Brain microvascular endothelial cell (primary cell): ENCODE data around the gene LYAR.

Experiments
- DNase-seq: peaks from one replicate; pipeline ENCODE4 v3.0.0-alpha.2; 2020
- H3K27ac ChIP-seq: fragments of 250-450 bp; sonication (Bioruptor Pico); 2 replicates; pipeline ENCODE4 v1.5.1; 2020; ENCODE audit warnings: mild to moderate bottlenecking, moderate library complexity
- H3K27me3 ChIP-seq: fragments of 250-450 bp; sonication (Bioruptor Pico); replicated peaks from 2 replicates; pipeline ENCODE4 v1.5.1; 2020; ENCODE audit warnings: mild to moderate bottlenecking
- H3K36me3 ChIP-seq: fragments of 250-450 bp; sonication (Bioruptor Pico); replicated peaks from 2 replicates; pipeline ENCODE4 v1.5.1; 2020; ENCODE audit warnings: mild to moderate bottlenecking
- H3K4me3 ChIP-seq: 2 replicates; pipeline ENCODE4 v1.5.1; 2011; ENCODE audit warnings: low read depth, mild to moderate bottlenecking, control low read depth, low read length, moderate library complexity
- in situ Hi-C: cut with HindIII; loops from 2 replicates; pipeline ENCODE4 v1.10.0; 2017; ENCODE audit warnings: low sequenced_read_pairs, low pct_ligation_motif_present
- TF ChIP-seq, protein P1 (sequence below): IDR thresholded peaks from 2 replicates; pipeline ENCODE4 v1.5.1; 2011; ENCODE audit warnings: low read depth, mild to moderate bottlenecking, moderate library complexity, low read length, control low read depth, inconsistent platforms; ENCODE audit errors: missing control alignments

Gene LYAR

DNA sequence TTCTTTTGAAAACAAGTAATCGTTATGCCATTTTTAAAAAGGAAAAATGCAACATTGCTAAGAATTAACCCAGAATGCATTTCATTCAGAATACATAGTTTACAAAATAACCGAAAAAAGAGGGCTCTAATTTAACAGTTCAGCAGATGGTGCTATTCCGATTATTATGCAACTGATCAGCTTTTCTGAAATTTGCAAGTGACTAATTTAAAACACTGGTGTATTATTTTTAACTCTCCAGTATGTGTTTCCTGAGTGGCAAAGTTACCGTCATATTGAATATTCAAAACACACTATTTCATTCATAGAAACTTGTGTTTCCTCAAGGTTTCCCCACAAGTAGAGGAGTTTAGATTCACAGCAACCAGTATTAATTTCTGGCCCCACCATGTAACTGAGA lies 21.2 kb upstream of the LYAR start:
- no peak overlapping the region for H3K27ac ChIP-seq
- in situ Hi-C loops: no loop called here
- H3K27me3 ChIP-seq: no peaks in the 10 kb centered on the region
- H3K4me3 ChIP-seq: no peak overlapping the region
- H3K36me3 ChIP-seq: peaks cover 7% of the 10 kb centered on the region
- TF ChIP-seq, protein P1, sequence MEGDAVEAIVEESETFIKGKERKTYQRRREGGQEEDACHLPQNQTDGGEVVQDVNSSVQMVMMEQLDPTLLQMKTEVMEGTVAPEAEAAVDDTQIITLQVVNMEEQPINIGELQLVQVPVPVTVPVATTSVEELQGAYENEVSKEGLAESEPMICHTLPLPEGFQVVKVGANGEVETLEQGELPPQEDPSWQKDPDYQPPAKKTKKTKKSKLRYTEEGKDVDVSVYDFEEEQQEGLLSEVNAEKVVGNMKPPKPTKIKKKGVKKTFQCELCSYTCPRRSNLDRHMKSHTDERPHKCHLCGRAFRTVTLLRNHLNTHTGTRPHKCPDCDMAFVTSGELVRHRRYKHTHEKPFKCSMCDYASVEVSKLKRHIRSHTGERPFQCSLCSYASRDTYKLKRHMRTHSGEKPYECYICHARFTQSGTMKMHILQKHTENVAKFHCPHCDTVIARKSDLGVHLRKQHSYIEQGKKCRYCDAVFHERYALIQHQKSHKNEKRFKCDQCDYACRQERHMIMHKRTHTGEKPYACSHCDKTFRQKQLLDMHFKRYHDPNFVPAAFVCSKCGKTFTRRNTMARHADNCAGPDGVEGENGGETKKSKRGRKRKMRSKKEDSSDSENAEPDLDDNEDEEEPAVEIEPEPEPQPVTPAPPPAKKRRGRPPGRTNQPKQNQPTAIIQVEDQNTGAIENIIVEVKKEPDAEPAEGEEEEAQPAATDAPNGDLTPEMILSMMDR: no peak
- DNase-seq: no peak

DNA sequence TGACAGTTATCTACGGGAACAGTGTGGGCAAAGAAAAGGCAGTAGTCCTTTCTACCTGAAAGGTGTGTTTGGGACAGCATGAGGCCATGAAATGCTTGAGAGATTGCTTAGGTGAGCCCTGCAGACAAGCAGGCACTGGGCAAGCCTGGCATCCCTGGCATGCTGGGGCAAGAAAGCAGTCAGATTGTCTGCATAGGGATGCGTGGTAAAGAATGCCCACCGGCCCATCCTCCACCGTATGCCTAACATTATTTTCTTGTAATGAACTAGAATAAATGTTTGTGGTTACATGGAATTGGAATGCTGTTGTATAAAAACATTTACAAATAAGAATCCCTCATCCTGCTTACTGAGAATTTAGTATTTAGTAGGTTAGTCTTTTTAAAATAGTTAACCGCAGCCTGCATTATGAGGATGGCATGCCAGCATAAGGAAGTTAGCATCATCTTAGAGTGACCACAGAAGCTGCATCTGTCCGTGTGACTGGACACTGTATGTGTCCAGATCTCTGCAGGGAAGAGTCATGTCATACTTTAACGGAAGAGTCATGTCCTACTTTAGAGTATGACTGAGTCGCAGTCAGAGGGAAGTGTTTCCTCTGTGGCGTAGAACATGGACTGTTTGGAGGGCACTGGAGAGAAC lies 19.0 kb upstream of the LYAR start:
- in situ Hi-C loops: no loop called here
- H3K4me3 ChIP-seq: no peak overlapping the region
- H3K27ac ChIP-seq: peak overlapping the region; percentile 8
- H3K27me3 ChIP-seq: no peaks in the 10 kb centered on the region
- peaks cover 2% of the 10 kb centered on the region for H3K36me3 ChIP-seq
- TF ChIP-seq, protein P1: no peak
- peak; percentile 75 for DNase-seq

DNA sequence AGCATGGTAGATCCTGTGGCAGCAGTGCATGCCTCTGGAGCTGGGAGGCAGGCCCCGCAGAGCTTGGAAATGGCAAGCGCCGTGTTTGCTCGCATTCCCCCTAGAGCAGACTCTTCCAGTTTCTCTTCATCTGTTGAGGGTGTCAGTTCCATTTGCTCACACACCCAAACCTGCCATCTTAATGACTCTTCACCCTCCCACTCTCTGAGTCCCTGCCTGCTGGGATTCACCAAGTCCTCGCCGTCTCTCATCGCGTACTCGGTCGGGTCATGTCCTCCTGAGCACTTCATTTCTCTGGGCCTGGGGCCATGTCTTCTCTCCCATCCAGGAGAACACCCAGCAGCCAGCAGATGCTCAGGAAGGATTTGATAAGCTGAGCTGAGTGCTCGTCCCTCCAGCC lies 17.0 kb upstream of the LYAR start:
- TF ChIP-seq, protein P1: no peak
- Histone ChIP-seq H3K27me3 (no peaks in the 10 kb centered on the region), H3K4me3 (no peak overlapping the region), H3K36me3 (peaks cover 9% of the 10 kb centered on the region), H3K27ac (no peak overlapping the region)
- in situ Hi-C loops: no loop called here
- DNase-seq: no peak

DNA sequence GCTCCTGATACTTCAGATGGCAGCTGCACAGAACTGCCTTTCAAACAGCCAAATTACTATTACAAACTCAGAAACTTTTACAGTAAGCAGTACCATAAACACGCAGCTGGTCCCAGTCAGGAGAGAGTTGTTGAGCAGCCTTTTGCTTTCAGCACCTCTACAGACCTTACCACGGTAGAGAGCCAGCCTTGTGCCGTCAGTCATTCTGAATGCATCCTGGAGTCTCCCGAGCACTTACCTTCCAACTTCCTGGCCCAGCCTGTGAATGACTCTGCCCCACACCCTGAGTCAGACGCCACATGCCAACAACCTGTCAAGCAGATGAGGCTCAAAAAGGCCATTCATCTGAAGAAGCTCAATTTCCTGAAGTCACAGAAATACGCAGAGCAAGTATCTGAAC lies 12.5 kb upstream of the LYAR start:
- H3K36me3 ChIP-seq: peaks cover 9% of the 10 kb centered on the region
- H3K27ac ChIP-seq: no peak overlapping the region
- DNase-seq: no peak
- TF ChIP-seq, protein P1: no peak
- H3K27me3 ChIP-seq: no peaks in the 10 kb centered on the region
- H3K4me3 ChIP-seq: no peak overlapping the region
- in situ Hi-C loops: no loop called here

DNA sequence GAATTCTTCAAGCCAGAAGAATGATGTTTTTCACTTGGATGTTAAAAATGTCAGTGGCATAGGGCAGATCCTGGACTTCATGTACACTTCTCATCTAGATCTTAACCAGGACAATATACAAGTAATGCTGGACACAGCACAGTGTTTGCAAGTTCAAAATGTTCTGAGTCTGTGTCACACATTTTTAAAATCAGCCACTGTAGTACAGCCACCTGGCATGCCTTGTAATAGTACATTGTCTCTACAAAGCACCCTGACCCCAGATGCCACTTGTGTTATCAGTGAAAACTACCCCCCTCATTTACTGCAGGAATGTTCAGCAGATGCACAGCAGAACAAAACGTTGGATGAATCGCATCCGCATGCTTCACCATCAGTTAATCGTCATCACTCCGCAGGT lies 12.0 kb upstream of the LYAR start:
- Histone ChIP-seq H3K36me3 (peaks cover 9% of the 10 kb centered on the region), H3K27me3 (no peaks in the 10 kb centered on the region), H3K4me3 (no peak overlapping the region), H3K27ac (no peak overlapping the region)
- TF ChIP-seq, protein P1: no peak
- in situ Hi-C loops: no loop called here
- no peak for DNase-seq

DNA sequence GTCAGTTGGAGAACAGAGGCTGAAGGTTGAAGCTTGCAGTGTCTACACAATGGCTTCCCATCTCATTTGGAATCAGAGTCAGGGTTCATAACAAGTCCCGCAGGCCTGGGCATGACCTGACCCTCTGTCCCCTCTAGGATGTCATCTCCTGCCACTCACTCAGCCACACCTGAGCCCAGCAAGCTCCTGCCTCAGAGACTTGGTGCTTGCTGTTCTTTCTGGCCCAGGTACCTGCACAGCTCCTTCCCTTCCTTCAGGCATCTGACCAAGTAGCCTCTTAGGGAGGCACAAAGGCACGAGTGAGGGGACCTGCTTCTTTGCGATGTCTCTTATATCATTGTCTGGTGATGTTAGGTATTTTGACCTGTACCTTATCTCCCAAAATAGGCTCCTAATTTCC lies 9.1 kb upstream of the LYAR start:
- no peaks in the 10 kb centered on the region for H3K27me3 ChIP-seq
- TF ChIP-seq, protein P1: no peak
- H3K36me3 ChIP-seq: peaks cover 6% of the 10 kb centered on the region
- no peak overlapping the region for H3K27ac ChIP-seq
- H3K4me3 ChIP-seq: no peak overlapping the region
- in situ Hi-C loops: no loop called here
- DNase-seq: no peak
